K562 (cell line): ENCODE measurements around the gene LMO3. TPM values are rescaled to one million over a fixed set of nuclear protein-coding genes. Genes with fewer than 3 reads are reported as not detected.

Experiments used
- ATAC-seq: fragments of 200-7000 bp; cut with Tn5 transposase; 3 replicates; pipeline ENCODE4 v1.9.1; 2020; ENCODE audit warnings: moderate library complexity
- BruUV-seq: library from RNA; stranded (reverse); fragments of 400-500 nt; replicated peaks from 2 replicates; lab custom pipeline; 2021; lab: Mats Ljungman, UMichigan
- CTCF ChIA-PET: fragments of 300-600 bp; formaldehyde crosslinking; extraction: SDS; loops from one replicate; lab custom pipeline; 2021; ENCODE audit warnings: low intra/inter-chr PET ratio; lab: Yijun Ruan, JAX
- POLR2A ChIA-PET: fragments of 300-600, 350-650 bp; sonication (Branson Sonifier 250); formaldehyde crosslinking; extraction: SDS; loops from one replicate; lab custom pipeline; 2021; ENCODE audit warnings: antibody characterized with exemption, inconsistent platforms; lab: Yijun Ruan, JAX
- DNase-seq, 4 experiments: peaks; one replicate each; pipeline versions ENCODE4 v3.0.0 to v3.0.0-alpha.2; 2011 to 2018; ENCODE audit warnings: low spot score in 3 of 4, mixed read lengths in 3 of 4; ENCODE audit errors: extremely low read depth in 1 of 4
- FAIRE-seq: peaks from 2 replicates; lab custom pipeline; 2011; peaks lifted over from hg19 to GRCh38; lab: Jason Lieb, UNC
- H2AFZ ChIP-seq: 2 replicates; pipeline ENCODE4 v1.6.0; 2011; ENCODE audit warnings: low read depth, low read length, control low read depth, inconsistent platforms
- H3K27ac ChIP-seq: fragments of 200-600 bp; 3 replicates; pipeline ENCODE4 v1.8.0; 2011; ENCODE audit warnings: low read depth, mild to moderate bottlenecking, control low read depth, inconsistent platforms, low read length, moderate library complexity, mixed read lengths; ENCODE audit errors: extremely low read depth
- H3K27me3 ChIP-seq, 2 experiments: fragments of 300-600 bp in 1 of 2; 2 replicates in 1 of 2; 3 replicates in 1 of 2; pipeline versions ENCODE4 v1.6.0 to v1.8.0; 2011; ENCODE audit warnings: inconsistent platforms in 2 of 2, low read length in 2 of 2, mild to moderate bottlenecking in 1 of 2, mixed read lengths in 1 of 2, moderate library complexity in 1 of 2; ENCODE audit not compliant: control insufficient read depth in 2 of 2, insufficient read depth in 2 of 2
- H3K36me3 ChIP-seq: fragments of 300-600 bp; 3 replicates; pipeline ENCODE4 v1.8.0; 2011; ENCODE audit warnings: mild to moderate bottlenecking, low read length, inconsistent platforms; ENCODE audit not compliant: control insufficient read depth, insufficient read depth
- H3K4me1 ChIP-seq, 2 experiments: fragments of 200-600 bp in 1 of 2; replicated peaks in 1 of 2; 2 replicates in 1 of 2; 3 replicates in 1 of 2; pipeline versions ENCODE4 v1.5.1 to v1.8.0; 2011; ENCODE audit warnings: inconsistent platforms in 2 of 2, low read length in 2 of 2, mild to moderate bottlenecking in 1 of 2, mixed read lengths in 1 of 2, moderate library complexity in 1 of 2; ENCODE audit not compliant: control insufficient read depth in 2 of 2, insufficient read depth in 2 of 2
- H3K4me2 ChIP-seq: 2 replicates; pipeline ENCODE4 v1.6.1; 2011; ENCODE audit warnings: low read length, control low read depth, inconsistent platforms, mixed read lengths; ENCODE audit not compliant: insufficient read depth
- H3K4me3 ChIP-seq: fragments of 200-600 bp; sonication (generic), shearing (Covaris generic); 2 replicates; pipeline ENCODE4 v1.5.1; 2016; ENCODE audit warnings: control low read depth, inconsistent platforms
- H3K79me2 ChIP-seq: fragments of 200-600 bp; 3 replicates; pipeline ENCODE4 v1.8.0; 2011; ENCODE audit warnings: low read length, inconsistent platforms; ENCODE audit not compliant: control insufficient read depth, insufficient read depth
- H3K9ac ChIP-seq, 2 experiments: 2 replicates each; pipeline versions ENCODE4 v1.6.0 to v1.6.1; 2011; ENCODE audit warnings: low read depth in 2 of 2, low read length in 2 of 2, control low read depth in 1 of 2, inconsistent platforms in 1 of 2, mild to moderate bottlenecking in 1 of 2, mixed read lengths in 1 of 2; ENCODE audit not compliant: insufficient read depth in 1 of 2
- H3K9me1 ChIP-seq: one replicate; pipeline ENCODE4 v1.6.0; 2011; ENCODE audit warnings: inconsistent platforms, mild to moderate bottlenecking, low read length, moderate library complexity; ENCODE audit not compliant: control insufficient read depth, insufficient read depth
- H3K9me3 ChIP-seq: replicated peaks from 2 replicates; pipeline ENCODE4 v1.5.1; 2011; ENCODE audit warnings: low read depth, low read length, inconsistent platforms; ENCODE audit not compliant: control insufficient read depth, insufficient read depth
- H4K20me1 ChIP-seq: replicated peaks from 2 replicates; pipeline ENCODE4 v1.6.1; 2011; ENCODE audit warnings: low read length, inconsistent platforms, mixed read lengths; ENCODE audit not compliant: control insufficient read depth, insufficient read depth
- GTF2B ChIP-seq: IDR thresholded peaks from 2 replicates; pipeline ENCODE4 v1.6.1; 2011; ENCODE audit not compliant: insufficient read length; ENCODE audit errors: extremely low read depth
- HSF4 ChIP-seq: fragments of 250-450 bp; sonication (Bioruptor Pico); IDR thresholded peaks from 2 replicates; pipeline ENCODE4 v2.1.2; 2022; ENCODE audit warnings: mild to moderate bottlenecking, moderate library complexity, borderline replicate concordance
- MCM7 ChIP-seq, 2 experiments: fragments of 450-650 bp; IDR thresholded peaks; 2 replicates each; pipeline ENCODE4 v1.6.1; 2016 to 2018
- MEIS2 ChIP-seq: fragments of 450-650 bp; IDR thresholded peaks from 2 replicates; pipeline ENCODE4 v1.6.1; 2014; ENCODE audit warnings: mild to moderate bottlenecking; ENCODE audit not compliant: partially characterized antibody
- MITF ChIP-seq: IDR thresholded peaks from 2 replicates; pipeline ENCODE4 v1.6.1; 2014; ENCODE audit warnings: antibody characterized with exemption
- PML ChIP-seq: IDR thresholded peaks from 2 replicates; pipeline ENCODE4 v1.6.1; 2012; ENCODE audit warnings: low read length, inconsistent platforms
- PRDM10 ChIP-seq: fragments of 450-650 bp; IDR thresholded peaks from 2 replicates; pipeline ENCODE4 v1.6.1; 2018; ENCODE audit not compliant: partially characterized antibody
- PRPF4 ChIP-seq: fragments of 200-400 bp; formaldehyde crosslinking; IDR thresholded peaks from one replicate; pipeline ENCODE4 v1.6.1; 2017; ENCODE audit warnings: low read length, low read depth, mild to moderate bottlenecking; ENCODE audit not compliant: insufficient read depth, poor library complexity, severe bottlenecking
- SNIP1 ChIP-seq: fragments of 450-650 bp; IDR thresholded peaks from 2 replicates; pipeline ENCODE4 v1.7.1; 2017; ENCODE audit warnings: low read depth, mild to moderate bottlenecking
- USF1 ChIP-seq: sonication (generic); formaldehyde crosslinking; IDR thresholded peaks from 2 replicates; pipeline ENCODE4 v1.9.0; 2022; ENCODE audit warnings: mild to moderate bottlenecking, missing genetic modification reagents
- ZBTB8A ChIP-seq: fragments of 450-650 bp; IDR thresholded peaks from 2 replicates; pipeline ENCODE4 v1.6.1; 2018; ENCODE audit warnings: mild to moderate bottlenecking, moderate library complexity; ENCODE audit not compliant: partially characterized antibody
- ZHX1 ChIP-seq: fragments of 150-350 bp; conservative IDR thresholded peaks from 2 replicates; pipeline ENCODE4 v1.6.1; 2014; ENCODE audit warnings: low read length
- ZNF75A ChIP-seq: fragments of 450-650 bp; formaldehyde crosslinking; IDR thresholded peaks from 2 replicates; pipeline ENCODE4 v1.4.0; 2020; ENCODE audit warnings: mild to moderate bottlenecking
- WGBS: fragments of 100-300 bp; shearing (Covaris generic); methylation state at CpG from one replicate; pipeline ENCODE4 v1.1.6; 2016; ENCODE audit warnings: low coverage, mixed read lengths; ENCODE audit not compliant: insufficient coverage; ENCODE audit errors: missing lambda C conversion rate; 5-methylcytosine and 5-hydroxymethylcytosine counted together
- in situ Hi-C: fragments of 300-500 bp; cut with MboI; formaldehyde crosslinking; loops from 4 replicates; pipeline ENCODE4 v1.15.0; 2018; ENCODE audit warnings: inconsistent platforms, mixed read lengths
- intact Hi-C: fragments of 100-400 bp; cut with micrococcal nuclease; formaldehyde crosslinking; loops from 2 replicates; pipeline ENCODE4 v1.14.2; 2022
- polyA plus RNA-seq, 8 experiments: library from polyadenylated mRNA; depleted of rRNA in 4 of 8; stranded (reverse) in 5 of 8; unstranded in 3 of 8; fragments of >200 nt; fragmentation: Nextera tagmentation in 2 of 8; fragmentation: Illumina TruSeq in 1 of 8; extraction: Ambion mirVana in 2 of 8; extraction: Trizol in 1 of 8; gene quantifications; 2 replicates each; pipeline versions ENCODE4 v1.2.1 to v1.2.3, GENCODE V29; 2011 to 2014; ENCODE audit warnings: inconsistent platforms in 1 of 8, missing spikeins in 1 of 8
- total RNA-seq, 7 experiments: library from RNA; depleted of rRNA in 6 of 7; stranded (reverse); fragments of >200 nt in 6 of 7; fragmentation: Illumina TruSeq in 2 of 7; extraction: Trizol in 2 of 7; gene quantifications; 2 replicates each; pipeline versions ENCODE4 v1.2.1 to v1.2.3, GENCODE V29; 2011 to 2021; ENCODE audit warnings: low replicate concordance in 1 of 7

LMO3 gene
- total and polyA plus RNA-seq, 9 of the 15 experiments (the other 6 are each of a cell fraction or from before 2014, with no cell fraction given): 0.04 to 0.40 (median 0.05) TPM; not detected in 6

GRCh38 chr12:16588812-16589211 lies 17.1 kb downstream of the LMO3 start:
- FAIRE-seq: no peak
- Histone ChIP-seq H4K20me1 (no peaks in the 10 kb centered on the region), H2AFZ (no peak overlapping the region), H3K4me1 (no peaks in the 10 kb centered on the region), H3K9ac (no peak overlapping the region), H3K9me3 (no peaks in the 10 kb centered on the region), H3K4me3 (no peak overlapping the region), H3K9me1 (no peaks in the 10 kb centered on the region), H3K36me3 (no peaks in the 10 kb centered on the region), H3K79me2 (no peaks in the 10 kb centered on the region), H3K27ac (no peak overlapping the region), H3K4me2 (no peak overlapping the region), H3K27me3 (no peaks in the 10 kb centered on the region)
- CTCF ChIA-PET: no interaction called here
- intact Hi-C loops (no loop called here), in situ Hi-C loops (no loop called here)
- no TSS peak for BruUV-seq
- ATAC-seq: no peak
- WGBS: 3% methylated on average over 6 of the region's 6 CpGs
- DNase-seq: no peak
- POLR2A ChIA-PET: no interaction called here
- TF ChIP-seq HSF4 (CRISPR knock-in tag) (no peak), PRDM10 (no peak), MEIS2 (no peak), MCM7 (IDR thresholded peaks at IDR 0.05) (no peak), ZHX1 (no peak), PRPF4 (no peak), MITF (no peak), USF1 (CRISPR knock-in tag) (no peak), PML (no peak), GTF2B (no peak), ZBTB8A (no peak), SNIP1 (no peak), ZNF75A (CRISPR knock-in tag) (no peak)
